ENCODE data around the gene AKR1E2.
A peak's percentile ranks its signal among the peaks of the same experiment; 100 is the strongest.

AKR1E2 gene

GRCh38 chr10:4813496-4813895 is 12.5 kb upstream of the AKR1E2 start:
- no peak for DNase-seq (ENCODE audit: low spot score)

GRCh38 chr10:4815646-4816180 is 10.3 kb upstream of the AKR1E2 start:
- peak; percentile 62 for DNase-seq (ENCODE audit: low spot score)

- DNase-seq (ENCODE audit: low spot score), result no peak
Measured at GRCh38 chr10:4816966-4817365, 9.0 kb upstream of the AKR1E2 start.

GRCh38 chr10:4819067-4819466 is 6.9 kb upstream of the AKR1E2 start:
- DNase-seq (ENCODE audit: low spot score), result no peak

DNA sequence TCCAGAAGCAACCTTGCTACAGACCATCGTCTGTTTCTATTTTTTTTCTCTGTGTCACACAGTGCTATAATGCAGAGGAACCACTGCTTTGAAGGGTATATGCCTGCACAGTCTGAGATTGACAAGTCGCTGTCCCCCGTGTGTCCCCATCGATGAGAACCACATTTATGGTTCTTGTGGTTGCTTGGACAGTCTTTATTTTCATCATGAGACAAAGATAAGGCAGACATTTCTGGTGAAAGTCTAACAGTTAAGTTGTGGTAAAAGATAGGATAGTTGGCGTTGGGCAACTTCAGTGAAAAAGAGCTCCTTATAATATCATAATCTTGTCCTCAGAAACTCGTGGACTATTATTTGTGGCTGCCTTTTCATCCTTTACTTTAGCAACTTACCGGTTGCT is 6.3 kb upstream of the AKR1E2 start:
- no peak for DNase-seq (ENCODE audit: low spot score)

DNA sequence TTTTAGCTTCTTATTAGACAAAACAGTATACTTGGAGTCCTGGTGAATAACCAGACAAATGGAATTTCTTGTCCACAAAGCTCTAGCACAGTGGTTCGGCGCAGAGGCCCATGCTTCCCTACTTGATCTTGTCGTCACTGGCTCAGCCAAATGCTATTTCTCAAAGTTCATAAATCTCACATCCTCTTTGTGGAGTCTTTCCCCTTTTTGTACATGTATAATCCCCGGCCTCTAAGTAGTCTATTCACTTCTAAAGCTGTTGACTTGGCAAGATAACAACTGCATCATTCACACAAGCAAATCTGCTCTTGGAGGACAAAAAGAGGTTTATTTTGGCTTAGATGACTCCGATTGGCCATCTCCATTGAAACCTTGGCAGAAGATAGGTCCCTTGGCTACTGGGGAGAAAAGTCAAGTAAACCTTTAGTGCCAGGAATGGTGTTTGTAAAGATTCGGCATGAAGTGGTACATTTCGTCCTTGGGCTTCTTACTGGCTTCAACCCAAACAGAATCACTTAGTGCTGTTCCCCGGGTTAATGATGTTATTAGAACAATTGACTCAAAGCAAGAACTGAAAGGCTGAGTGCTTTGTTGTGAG is 5.1 kb upstream of the AKR1E2 start:
- DNase-seq (ENCODE audit: low spot score), result no peak

GRCh38 chr10:4822208-4822607 is 3.8 kb upstream of the AKR1E2 start:
- DNase-seq (ENCODE audit: low spot score), result no peak

DNA sequence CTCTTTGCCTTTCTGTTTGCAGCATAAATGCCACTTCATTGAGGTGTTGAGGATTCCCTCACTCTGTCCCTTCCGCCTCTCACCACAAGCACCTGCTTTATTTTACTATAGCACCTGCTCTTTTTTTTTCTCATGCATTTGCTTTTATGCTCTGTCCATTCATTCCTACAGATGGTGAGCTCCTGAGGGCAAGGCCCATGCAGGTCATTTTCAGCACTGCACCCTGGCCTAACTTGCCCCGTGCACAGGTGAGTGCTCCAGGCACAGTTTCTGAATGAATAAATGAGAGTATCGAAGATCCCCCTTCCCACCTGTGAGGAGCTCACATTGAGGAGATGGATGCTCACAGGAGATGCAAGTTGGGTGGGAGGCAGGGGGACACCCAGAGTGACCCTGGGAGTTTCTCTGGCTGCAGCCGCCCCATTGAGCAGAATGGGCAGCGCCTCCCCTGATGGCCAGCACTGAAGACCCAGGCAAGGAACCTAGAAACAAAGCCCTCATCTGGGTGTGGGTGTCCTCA is 1.2 kb upstream of the AKR1E2 start:
- no peak for DNase-seq (ENCODE audit: low spot score)

- DNase-seq (ENCODE audit: low spot score), result no peak
Measured at GRCh38 chr10:4825456-4825867, 545 bp upstream of the AKR1E2 start.

DNA sequence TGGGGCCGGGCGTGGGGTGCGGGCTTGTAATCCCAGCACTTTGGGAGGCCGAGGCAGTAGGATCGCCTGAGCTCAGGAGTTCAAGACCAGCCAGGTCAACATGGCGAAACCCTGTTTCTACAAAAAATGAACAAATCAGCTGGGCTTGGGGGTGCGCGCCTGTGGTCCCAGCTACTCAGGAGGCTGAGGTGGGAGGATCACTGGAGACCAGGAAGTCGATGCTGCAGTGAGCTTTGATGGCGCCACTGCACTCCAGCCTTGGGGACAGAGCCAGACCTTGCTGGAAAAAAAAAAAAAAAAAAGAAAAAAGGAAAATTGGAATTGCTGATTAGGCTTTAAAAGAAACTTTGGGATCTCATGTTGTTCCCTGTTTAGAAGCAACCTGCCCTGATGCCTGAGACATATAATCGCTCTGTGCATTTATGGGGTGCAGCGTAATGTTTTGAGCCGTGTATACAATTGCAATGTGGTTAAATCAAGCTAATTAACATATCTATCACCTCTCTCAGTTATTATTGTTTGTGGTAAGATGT is 851 bp downstream of the AKR1E2 start:
- DNase-seq (ENCODE audit: low spot score), result no peak

DNA sequence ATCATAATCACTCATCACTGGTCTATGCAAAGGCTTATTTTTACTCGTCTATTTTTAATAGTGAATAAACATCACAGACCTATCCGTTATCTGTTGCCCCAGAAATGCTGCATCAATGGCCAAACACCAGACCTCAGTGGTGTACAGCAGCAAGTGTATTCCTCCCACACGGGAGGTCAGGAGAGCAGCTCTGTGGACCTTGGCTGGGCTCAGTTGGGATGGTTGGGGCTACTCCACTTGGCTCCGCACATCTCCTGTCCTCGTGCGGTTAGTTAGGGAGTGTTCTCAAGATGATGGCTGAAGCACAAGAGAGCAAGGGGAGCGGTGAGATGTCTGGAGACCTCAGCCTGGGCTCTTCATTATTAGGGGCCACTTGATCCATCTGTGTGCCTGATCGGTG is 2.0 kb downstream of the AKR1E2 start:
- no peak for DNase-seq (ENCODE audit: low spot score)

GRCh38 chr10:4830551-4830950 is 4.5 kb downstream of the AKR1E2 start:
- no peak for DNase-seq (ENCODE audit: low spot score)

DNA sequence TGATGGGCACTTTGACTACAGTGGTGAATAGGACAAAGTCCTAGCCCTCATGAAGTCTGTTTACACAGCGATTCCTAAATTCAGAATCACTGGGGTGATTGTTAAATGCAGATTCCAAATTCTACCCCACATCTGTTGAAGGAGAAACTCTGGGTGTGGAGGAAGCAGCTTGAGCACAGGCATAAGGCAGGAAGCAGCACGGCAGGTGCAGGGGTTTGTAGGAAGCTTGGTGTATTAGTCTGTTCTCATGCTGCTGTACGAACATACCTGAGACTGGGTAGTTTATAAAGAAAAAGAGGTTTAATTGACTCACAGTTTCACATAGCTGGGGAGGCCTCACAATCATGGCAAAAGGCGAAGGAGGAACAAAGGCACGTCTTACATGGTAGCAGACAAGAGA is 5.1 kb downstream of the AKR1E2 start:
- no peak for DNase-seq (ENCODE audit: low spot score)

DNA sequence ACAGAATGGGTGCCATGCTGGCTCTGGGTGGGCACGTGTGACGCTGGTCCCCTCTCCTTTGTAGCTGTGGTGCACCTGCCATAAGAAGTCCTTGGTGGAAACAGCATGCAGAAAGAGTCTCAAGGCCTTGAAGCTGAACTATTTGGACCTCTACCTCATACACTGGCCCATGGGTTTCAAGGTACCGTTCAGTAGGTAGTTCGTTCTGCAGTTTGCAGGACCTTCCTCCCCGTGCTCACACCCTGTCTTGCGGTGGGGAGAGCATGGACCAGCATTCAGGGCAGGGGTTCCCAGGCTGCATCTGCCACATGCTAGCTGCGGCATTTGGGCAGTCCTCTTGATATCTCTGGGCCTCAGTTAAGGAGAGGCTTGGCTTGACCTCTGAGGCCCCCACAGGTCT is 7.3 kb downstream of the AKR1E2 start:
- DNase-seq (ENCODE audit: low spot score), result no peak

- no peak for DNase-seq (ENCODE audit: low spot score)
Measured at GRCh38 chr10:4834898-4835405, 8.9 kb downstream of the AKR1E2 start.

- DNase-seq (ENCODE audit: low spot score), result no peak
Measured at GRCh38 chr10:4835494-4835918, 9.5 kb downstream of the AKR1E2 start.

- no peak for DNase-seq (ENCODE audit: low spot score)
Measured at GRCh38 chr10:4836416-4836969, 10.5 kb downstream of the AKR1E2 start.

DNA sequence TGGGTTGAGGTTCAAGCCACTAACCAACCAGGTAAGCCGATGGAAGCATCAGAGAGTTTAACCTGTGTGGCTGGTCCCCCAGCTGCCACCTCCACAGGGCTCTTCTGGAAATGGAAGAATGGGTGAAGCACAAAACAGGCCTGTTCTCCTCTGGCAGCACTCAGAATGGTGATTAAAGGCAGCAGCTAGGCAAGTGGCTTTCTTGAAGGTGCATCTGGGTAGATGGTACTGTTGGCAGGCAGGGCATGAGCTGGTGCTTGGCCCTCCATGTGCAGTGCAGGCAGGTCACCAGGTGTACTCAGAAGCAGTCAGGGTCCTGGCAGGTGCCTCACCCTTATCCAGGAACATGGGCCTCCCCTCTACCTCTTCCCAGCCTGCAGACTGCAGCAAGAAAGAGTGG is 11.5 kb downstream of the AKR1E2 start:
- DNase-seq (ENCODE audit: low spot score), result no peak

- no peak for DNase-seq (ENCODE audit: low spot score)
Measured at GRCh38 chr10:4838743-4839142, 12.7 kb downstream of the AKR1E2 start.

DNA sequence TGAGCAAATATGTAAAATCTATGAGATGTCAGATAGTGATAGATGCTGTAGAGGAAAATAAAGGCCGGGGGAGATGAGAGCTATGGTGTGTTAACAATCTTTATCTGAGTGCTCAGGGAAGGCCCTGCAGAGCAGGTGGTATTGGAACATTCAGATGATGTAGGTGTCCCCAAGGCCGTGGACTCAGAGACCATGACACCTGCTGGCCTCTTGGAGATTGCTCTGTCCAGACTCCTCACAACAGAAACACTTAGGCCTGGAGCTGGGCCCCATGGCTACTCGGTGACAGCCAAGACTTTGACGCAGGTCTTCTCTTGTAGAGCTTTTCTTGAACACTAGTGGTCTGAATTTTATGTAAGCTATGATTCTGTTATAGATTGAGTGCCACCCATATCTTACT is 13.3 kb downstream of the AKR1E2 start:
- DNase-seq (ENCODE audit: low spot score), result peak; percentile 46

GRCh38 chr10:4840151-4840550 is 14.1 kb downstream of the AKR1E2 start:
- no peak for DNase-seq (ENCODE audit: low spot score)

DNA sequence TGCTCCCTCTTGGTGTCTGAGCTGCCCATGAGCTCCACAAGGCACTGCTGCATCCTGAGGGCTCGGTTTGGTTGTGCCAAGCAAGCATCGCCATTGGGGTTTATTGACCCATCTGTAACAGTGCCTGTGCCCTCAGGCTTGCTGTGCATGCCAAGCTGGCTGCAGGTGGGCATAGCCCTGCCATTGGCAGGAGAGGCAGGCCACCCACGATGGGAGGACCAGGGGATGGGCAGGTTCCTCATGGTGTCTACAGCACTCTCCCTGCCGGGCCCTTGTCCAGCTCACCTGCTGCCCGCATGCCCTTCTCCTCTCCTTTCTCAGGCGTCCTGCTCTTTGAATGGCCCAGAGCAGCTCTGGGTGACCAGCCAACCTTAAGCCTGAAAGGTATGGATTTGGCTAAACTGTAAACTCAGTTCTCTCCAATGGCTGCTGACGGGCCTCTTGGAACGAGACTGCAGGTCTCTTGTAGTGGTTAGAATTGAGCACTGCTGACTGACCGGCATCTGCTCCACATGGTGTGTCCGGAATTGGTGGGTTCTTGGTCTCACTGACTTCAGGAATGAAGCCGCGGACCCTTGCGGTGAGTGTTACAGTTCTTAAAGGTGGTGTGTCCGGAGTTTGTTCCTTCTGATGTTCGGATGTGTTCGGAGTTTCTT is 17.6 kb downstream of the AKR1E2 start:
- no peak for DNase-seq (ENCODE audit: low spot score)

- DNase-seq (ENCODE audit: low spot score), result no peak
Measured at GRCh38 chr10:4844864-4845263, 18.9 kb downstream of the AKR1E2 start.
